CD14-positive monocyte (primary cell): ENCODE results near the gene COQ10B. TPM values are rescaled to one million over a fixed set of nuclear protein-coding genes. Genes with fewer than 3 reads are reported as not detected.

Source experiments
- DNase-seq, 3 donors: peaks; one replicate each; pipeline ENCODE4 v3.0.0-alpha.2; 2011 to 2022
- H2AFZ ChIP-seq: 2 replicates; pipeline ENCODE4 v1.6.0; 2012; ENCODE audit warnings: mild to moderate bottlenecking, low read depth, low read length, inconsistent platforms; ENCODE audit not compliant: insufficient read depth, poor library complexity, severe bottlenecking
- H3K27ac ChIP-seq, 2 donors: 1 replicate in 1 of 2; 2 replicates in 1 of 2; pipeline ENCODE4 v1.5.1; 2012 to 2013; ENCODE audit warnings: low read length in 2 of 2, control low read depth in 1 of 2, inconsistent platforms in 1 of 2, low read depth in 1 of 2, mild to moderate bottlenecking in 1 of 2
- H3K27me3 ChIP-seq, 2 donors: one replicate each; pipeline versions ENCODE4 v1.6.0 to v1.6.1; 2011 to 2013; ENCODE audit warnings: low read length in 2 of 2; ENCODE audit not compliant: control insufficient read depth in 2 of 2, insufficient read depth in 2 of 2
- H3K36me3 ChIP-seq, 2 donors: replicated peaks in 1 of 2; 1 replicate in 1 of 2; 2 replicates in 1 of 2; pipeline versions ENCODE4 v1.5.1 to v1.6.1; 2012 to 2013; ENCODE audit warnings: low read length in 2 of 2, control low read depth in 1 of 2, inconsistent platforms in 1 of 2, mild to moderate bottlenecking in 1 of 2; ENCODE audit not compliant: insufficient read depth in 2 of 2, control insufficient read depth in 1 of 2
- H3K4me1 ChIP-seq, 2 donors: 1 replicate in 1 of 2; 2 replicates in 1 of 2; pipeline versions ENCODE4 v1.5.1 to v1.6.1; 2012 to 2013; ENCODE audit warnings: low read length in 2 of 2, control low read depth in 1 of 2, inconsistent platforms in 1 of 2, mild to moderate bottlenecking in 1 of 2, moderate library complexity in 1 of 2; ENCODE audit not compliant: insufficient read depth in 2 of 2, control insufficient read depth in 1 of 2
- H3K4me2 ChIP-seq: replicated peaks from 2 replicates; pipeline ENCODE3; 2012; ENCODE audit warnings: low read length, moderate library complexity, mild to moderate bottlenecking; ENCODE audit not compliant: poor library complexity, severe bottlenecking; ENCODE audit errors: extremely low read depth
- H3K4me3 ChIP-seq, 3 experiments: fragments of 200-600 bp in 1 of 3; sonication (generic) in 1 of 3; replicated peaks in 1 of 3; 1 replicate in 2 of 3; 2 replicates in 1 of 3; pipeline ENCODE4 v1.5.1; 2011 to 2013; ENCODE audit warnings: low read length in 3 of 3, mild to moderate bottlenecking in 3 of 3, control low read depth in 2 of 3, low read depth in 2 of 3, inconsistent platforms in 1 of 3, moderate library complexity in 1 of 3
- H3K79me2 ChIP-seq: 2 replicates; pipeline ENCODE4 v1.6.0; 2012; ENCODE audit warnings: mild to moderate bottlenecking, control low read depth, inconsistent platforms, low read length, moderate library complexity; ENCODE audit not compliant: insufficient read depth
- H3K9ac ChIP-seq: 2 replicates; pipeline ENCODE4 v1.6.0; 2017; ENCODE audit warnings: low read length, mild to moderate bottlenecking; ENCODE audit not compliant: insufficient read depth, poor library complexity, severe bottlenecking
- H3K9me3 ChIP-seq, 2 donors: replicated peaks in 1 of 2; 1 replicate in 1 of 2; 2 replicates in 1 of 2; pipeline versions ENCODE4 v1.5.1 to v1.6.1; 2012 to 2013; ENCODE audit warnings: low read length in 2 of 2, control low read depth in 1 of 2; ENCODE audit not compliant: control insufficient read depth in 1 of 2, insufficient read depth in 1 of 2
- H4K20me1 ChIP-seq: 2 replicates; pipeline ENCODE4 v1.6.0; 2012; ENCODE audit warnings: mild to moderate bottlenecking, low read length, control low read depth, moderate library complexity; ENCODE audit not compliant: insufficient read depth
- H3K27ac Mint-ChIP-seq, 7 donors: one replicate each; pipeline ENCODE4 v1.8.0; 2020; ENCODE audit warnings: mild to moderate bottlenecking in 7 of 7, mixed read lengths in 7 of 7, moderate library complexity in 6 of 7, inconsistent platforms in 2 of 7
- H3K27me3 Mint-ChIP-seq, 3 donors: one replicate each; pipeline ENCODE4 v1.8.0; 2021 to 2022; ENCODE audit warnings: low read depth in 3 of 3, mild to moderate bottlenecking in 3 of 3, mixed read lengths in 3 of 3, moderate library complexity in 3 of 3, inconsistent platforms in 1 of 3
- H3K36me3 Mint-ChIP-seq, 2 donors: one replicate each; pipeline ENCODE4 v1.8.0; 2020; ENCODE audit warnings: mixed read lengths in 2 of 2, inconsistent platforms in 1 of 2, mild to moderate bottlenecking in 1 of 2
- H3K4me1 Mint-ChIP-seq: one replicate; pipeline ENCODE4 v1.8.0; 2020; ENCODE audit warnings: mild to moderate bottlenecking, mixed read lengths
- H3K4me3 Mint-ChIP-seq, 2 donors: one replicate each; pipeline ENCODE4 v1.8.0; 2020; ENCODE audit warnings: mild to moderate bottlenecking in 2 of 2, mixed read lengths in 2 of 2, moderate library complexity in 1 of 2
- H3K9me3 Mint-ChIP-seq, 7 donors: one replicate each; pipeline ENCODE4 v1.8.0; 2020 to 2022; ENCODE audit warnings: mixed read lengths in 7 of 7, mild to moderate bottlenecking in 6 of 7, moderate library complexity in 6 of 7, inconsistent platforms in 2 of 7
- CTCF ChIP-seq: fragments of 200-600 bp; IDR thresholded peaks from one replicate; pipeline ENCODE4 v1.8.0; 2022; ENCODE audit warnings: antibody characterized with exemption, mild to moderate bottlenecking
- WGBS: methylation state at CpG from one replicate; pipeline ENCODE4 v1.1.5; 2013; ENCODE audit warnings: missing lambda C conversion rate; ENCODE audit not compliant: insufficient coverage; 5-methylcytosine and 5-hydroxymethylcytosine counted together
- intact Hi-C, 2 donors: fragments of 100-400 bp; cut with micrococcal nuclease; formaldehyde crosslinking; loops; one replicate each; pipeline versions ENCODE4 v1.15.0 to v1.15.1; 2023
- polyA plus RNA-seq, 3 donors: library from polyadenylated mRNA; depleted of rRNA in 1 of 3; unstranded in 2 of 3; stranded (reverse) in 1 of 3; fragments of 300-500 nt in 2 of 3; fragments of >200 nt in 1 of 3; fragmentation: Illumina TruSeq in 2 of 3; gene quantifications; 1 replicate in 2 of 3; 2 replicates in 1 of 3; pipeline ENCODE4 v1.2.3, GENCODE V29; 2012 to 2021

COQ10B gene
- polyA plus RNA-seq, 3 donors, result 6.7 to 46.6 (median 38.3) TPM

GRCh38 chr2:197414039-197414438, 39.3 kb upstream of the COQ10B start:
- Mint-ChIP-seq H3K27ac (no peak overlapping the region), H3K4me1 (no peaks in the 10 kb centered on the region), H3K9me3 (peaks cover 0 to 2% (median 0%) of the 10 kb centered on the region in 7 donors), H3K4me3 (no peak overlapping the region), H3K36me3 (peaks cover 66 to 91% of the 10 kb centered on the region in 2 donors), H3K27me3 (no peaks in the 10 kb centered on the region)
- no peak overlapping the region for H3K9ac ChIP-seq
- TF ChIP-seq CTCF, result no peak
- H3K4me1 ChIP-seq, result no peaks in the 10 kb centered on the region
- peaks cover 93 to 99% of the 10 kb centered on the region in 2 donors for H3K36me3 ChIP-seq
- H3K27ac ChIP-seq, result no peak overlapping the region
- H3K4me2 ChIP-seq, result no peak overlapping the region
- H2AFZ ChIP-seq, result no peak overlapping the region
- peaks cover 96% of the 10 kb centered on the region for H4K20me1 ChIP-seq
- H3K4me3 ChIP-seq, result no peak overlapping the region
- no peaks in the 10 kb centered on the region for H3K27me3 ChIP-seq
- 100% methylated on average over 1 of the region's 5 CpGs for WGBS
- DNase-seq, result no peak
- no peaks in the 10 kb centered on the region for H3K9me3 ChIP-seq
- peaks cover 81% of the 10 kb centered on the region for H3K79me2 ChIP-seq
- intact Hi-C loops, result loop anchor here in 1 of 2 donors (10.0 kb wide), 1 partner anchor 51 kb away; no protein-coding TSS in a partner anchor

GRCh38 chr2:197414515-197414914, 38.8 kb upstream of the COQ10B start:
- no peaks in the 10 kb centered on the region for H3K4me1 ChIP-seq
- H3K9me3 ChIP-seq, result no peaks in the 10 kb centered on the region
- peaks cover 63 to 88% of the 10 kb centered on the region in 2 donors for H3K36me3 Mint-ChIP-seq
- no peak for DNase-seq
- H3K9me3 Mint-ChIP-seq, result peaks cover 0 to 2% (median 0%) of the 10 kb centered on the region in 7 donors
- H3K4me1 Mint-ChIP-seq, result no peaks in the 10 kb centered on the region
- H3K27ac Mint-ChIP-seq, result peak overlapping the region in 1 of 7 donors; percentile 87
- no peaks in the 10 kb centered on the region for H3K27me3 Mint-ChIP-seq
- no peaks in the 10 kb centered on the region for H3K27me3 ChIP-seq
- no peak for TF ChIP-seq CTCF
- intact Hi-C loops, result loop anchor here in 1 of 2 donors (10.0 kb wide), 1 partner anchor 50 kb away; no protein-coding TSS in a partner anchor
- H3K4me3 Mint-ChIP-seq, result no peak overlapping the region
- H3K79me2 ChIP-seq, result peaks cover 85% of the 10 kb centered on the region
- no peak overlapping the region for H2AFZ ChIP-seq
- 100% methylated on average over 1 of the region's 2 CpGs for WGBS
- H3K4me2 ChIP-seq, result no peak overlapping the region
- H3K9ac ChIP-seq, result no peak overlapping the region
- H3K4me3 ChIP-seq, result no peak overlapping the region
- no peak overlapping the region for H3K27ac ChIP-seq
- peaks cover 93 to 99% of the 10 kb centered on the region in 2 donors for H3K36me3 ChIP-seq
- peaks cover 96% of the 10 kb centered on the region for H4K20me1 ChIP-seq
